Endometrial microvascular endothelial cells (primary cell): Measurements from ENCODE around the gene NPTXR. TPM values are rescaled to one million over a fixed set of nuclear protein-coding genes. Genes with fewer than 3 reads are reported as not detected.

ENCODE experiments used
- in situ Hi-C: cut with HindIII; loops from 2 replicates; pipeline ENCODE4 v1.10.0; 2017; ENCODE audit warnings: low sequenced_read_pairs, low pct_unique_long_range_greater_than_20kb; ENCODE audit errors: inconsistent ontology term
- total RNA-seq: library from RNA; depleted of rRNA; stranded (reverse); fragments of >200 nt; gene quantifications from one replicate; pipeline ENCODE4 v1.2.3, GENCODE V29; 2015; ENCODE audit errors: inconsistent ontology term

The NPTXR gene
- total RNA-seq, 1 donor from 2014 or later, result under 0.01 TPM

GRCh38 chr22:38870312-38870741 lies 26.5 kb upstream of the NPTXR start:
- in situ Hi-C loops, result no loop called here

DNA sequence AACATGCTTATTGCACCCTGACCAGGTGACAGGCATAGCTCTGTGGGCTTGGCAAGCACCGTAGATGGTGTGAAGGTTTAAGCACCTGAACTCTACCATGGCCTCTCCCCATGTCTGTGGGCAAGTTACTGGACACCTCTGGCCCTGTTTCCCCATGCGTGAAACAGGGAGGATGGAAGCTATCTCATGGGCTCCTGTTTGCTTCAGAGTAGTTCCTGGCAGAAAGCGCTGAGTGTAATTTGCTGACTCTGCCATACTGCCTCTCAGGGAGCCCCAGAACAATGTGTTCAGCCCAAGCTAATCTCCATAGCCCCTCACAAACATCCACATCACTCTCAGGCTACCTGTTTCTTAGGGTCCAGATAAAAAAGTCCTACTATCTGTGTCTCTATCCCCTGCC lies 25.8 kb upstream of the NPTXR start:
- in situ Hi-C loops, result no loop called here

GRCh38 chr22:38868886-38869381 lies 25.1 kb upstream of the NPTXR start:
- in situ Hi-C loops, result no loop called here

DNA sequence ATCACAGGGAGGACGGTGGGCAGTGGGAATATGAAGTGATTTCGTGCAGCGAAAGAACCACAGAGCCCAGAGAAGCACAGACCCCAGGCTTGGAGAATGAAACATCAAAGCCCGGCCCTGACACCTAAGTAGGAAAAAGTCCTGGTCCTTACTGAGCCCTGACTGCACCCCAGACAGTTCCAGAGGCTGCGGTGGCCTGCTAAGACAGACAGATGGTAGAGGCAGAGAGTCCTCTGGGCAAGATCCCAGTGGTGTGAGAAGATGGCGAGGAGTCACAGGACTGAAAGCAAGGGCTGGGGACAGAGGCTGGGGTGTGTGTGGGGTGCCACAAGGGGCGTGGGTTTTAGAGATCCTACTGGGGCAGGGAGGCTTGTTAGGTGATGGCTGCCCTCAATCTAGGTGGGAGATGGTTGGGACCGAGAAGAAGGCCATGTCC lies 24.5 kb upstream of the NPTXR start:
- in situ Hi-C loops, result no loop called here

DNA sequence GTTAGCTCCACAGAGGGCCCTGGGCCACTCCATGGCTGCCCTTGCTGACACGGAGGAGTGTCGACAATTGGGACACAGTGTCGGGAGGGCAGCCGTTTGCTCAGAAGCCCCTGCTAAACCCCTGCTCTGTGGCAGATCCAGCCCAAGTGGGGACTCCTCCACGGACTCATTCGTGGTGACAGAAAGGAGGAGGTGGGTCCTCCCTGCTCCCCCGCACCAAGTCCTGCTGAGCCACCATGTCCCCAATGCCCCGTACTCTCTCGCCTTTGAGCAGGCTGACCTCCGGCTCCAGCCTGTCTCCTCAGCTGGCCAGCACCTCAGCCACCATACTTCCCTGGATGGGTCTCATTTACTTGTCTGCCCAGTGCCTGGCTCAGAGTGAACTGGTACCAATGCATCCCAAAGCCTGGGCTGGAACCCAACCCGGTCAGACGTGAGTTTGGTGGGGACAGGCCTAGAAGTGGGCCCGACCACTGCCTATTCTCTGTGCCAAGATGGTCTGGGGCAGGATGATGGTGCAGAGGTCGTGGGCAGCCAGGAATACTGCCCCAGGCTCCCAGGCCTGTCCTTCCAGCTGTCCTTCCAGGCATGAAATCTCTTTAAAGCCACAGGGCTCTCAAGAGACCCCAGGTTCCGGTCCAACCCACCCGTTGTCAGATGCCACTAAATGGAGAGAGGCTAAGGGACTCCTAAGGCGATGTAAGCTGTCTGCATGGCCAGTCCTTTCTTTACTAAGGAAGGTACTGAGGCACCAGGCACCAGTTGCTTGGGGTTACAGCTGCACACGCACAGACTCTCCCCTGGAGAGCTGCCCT lies 23.9 kb upstream of the NPTXR start:
- in situ Hi-C loops, result no loop called here

- in situ Hi-C loops, result no loop called here
Observed at GRCh38 chr22:38867124-38867455, 23.3 kb upstream of the NPTXR start.

DNA sequence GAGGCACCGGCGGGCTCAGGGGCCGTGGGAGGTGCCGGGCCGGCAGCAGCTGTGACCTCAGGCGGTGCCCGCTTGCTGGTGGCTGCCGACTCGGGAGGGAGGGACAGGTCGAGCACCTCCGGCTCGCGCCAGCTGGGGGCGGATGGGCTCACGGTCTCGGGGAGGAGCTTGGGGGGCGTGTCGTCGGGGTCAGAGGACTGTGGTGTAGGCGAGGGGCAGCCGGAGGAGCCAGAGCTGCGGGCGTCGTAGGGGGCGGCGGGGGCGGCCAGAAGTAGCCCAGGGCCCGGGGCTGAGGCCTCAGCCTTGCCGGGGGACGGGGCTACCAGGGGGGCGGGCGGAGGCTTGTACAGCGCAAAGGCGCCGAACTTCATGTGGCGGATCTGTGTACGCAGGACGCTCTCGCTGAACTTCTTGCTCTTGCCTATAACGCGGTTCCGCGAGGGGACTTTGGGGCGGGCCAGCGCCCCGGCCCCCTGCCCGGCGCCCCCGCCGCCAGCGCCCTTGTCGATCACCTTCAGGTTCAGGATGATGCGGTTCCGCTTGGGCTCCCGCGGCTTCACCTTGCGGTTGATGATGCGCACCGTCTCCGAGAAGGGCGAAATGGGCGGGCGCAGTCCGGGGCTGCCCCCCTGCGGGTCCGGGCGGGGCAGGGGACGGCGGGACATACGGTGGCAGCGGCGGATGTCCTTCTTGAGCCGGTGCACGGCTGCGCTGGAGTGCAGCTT lies 22.7 kb upstream of the NPTXR start:
- in situ Hi-C loops, result no loop called here

GRCh38 chr22:38866024-38866398 lies 22.2 kb upstream of the NPTXR start:
- in situ Hi-C loops, result no loop called here

- in situ Hi-C loops, result no loop called here
Observed at GRCh38 chr22:38865201-38866023, 21.6 kb upstream of the NPTXR start.

- in situ Hi-C loops, result no loop called here
Observed at GRCh38 chr22:38864361-38865191, 20.7 kb upstream of the NPTXR start.

GRCh38 chr22:38863531-38864131 lies 19.8 kb upstream of the NPTXR start:
- in situ Hi-C loops, result no loop called here

GRCh38 chr22:38862375-38863329 lies 18.8 kb upstream of the NPTXR start:
- in situ Hi-C loops, result no loop called here

- in situ Hi-C loops, result no loop called here
Observed at GRCh38 chr22:38861927-38862326, 18.1 kb upstream of the NPTXR start.

DNA sequence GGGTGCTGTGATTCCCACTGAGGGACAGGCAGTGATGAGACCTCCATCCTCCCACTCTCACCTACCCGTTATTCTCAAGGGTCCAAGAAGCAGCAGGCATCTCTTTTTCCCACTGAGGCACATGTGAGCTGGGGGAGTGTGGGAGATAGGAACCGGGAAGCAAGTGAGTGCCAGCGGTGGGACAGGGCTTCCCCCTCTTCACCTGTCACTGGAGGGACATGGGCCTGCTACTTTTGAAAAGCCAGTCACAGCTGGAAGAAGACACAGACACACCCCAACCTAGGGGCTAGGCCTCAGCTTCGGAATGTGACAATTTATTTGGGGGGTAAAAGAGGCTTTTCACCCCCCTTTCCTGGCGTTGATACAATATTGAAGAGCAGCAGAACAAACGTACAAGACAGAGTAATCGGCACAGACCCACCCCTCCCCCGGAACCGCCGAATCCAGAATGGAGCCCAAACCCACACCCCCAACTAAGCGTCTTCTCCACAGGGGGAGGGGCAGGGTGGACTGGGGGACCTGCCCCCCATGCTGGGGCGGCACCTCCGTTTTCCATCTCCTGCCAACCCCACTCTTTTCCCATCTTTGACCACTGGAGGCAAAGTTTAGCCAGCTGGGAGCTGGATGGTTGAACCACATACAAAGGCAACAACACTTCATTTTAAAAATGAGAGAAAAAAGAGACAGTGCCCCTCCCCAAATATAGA lies 17.5 kb upstream of the NPTXR start:
- in situ Hi-C loops, result no loop called here

DNA sequence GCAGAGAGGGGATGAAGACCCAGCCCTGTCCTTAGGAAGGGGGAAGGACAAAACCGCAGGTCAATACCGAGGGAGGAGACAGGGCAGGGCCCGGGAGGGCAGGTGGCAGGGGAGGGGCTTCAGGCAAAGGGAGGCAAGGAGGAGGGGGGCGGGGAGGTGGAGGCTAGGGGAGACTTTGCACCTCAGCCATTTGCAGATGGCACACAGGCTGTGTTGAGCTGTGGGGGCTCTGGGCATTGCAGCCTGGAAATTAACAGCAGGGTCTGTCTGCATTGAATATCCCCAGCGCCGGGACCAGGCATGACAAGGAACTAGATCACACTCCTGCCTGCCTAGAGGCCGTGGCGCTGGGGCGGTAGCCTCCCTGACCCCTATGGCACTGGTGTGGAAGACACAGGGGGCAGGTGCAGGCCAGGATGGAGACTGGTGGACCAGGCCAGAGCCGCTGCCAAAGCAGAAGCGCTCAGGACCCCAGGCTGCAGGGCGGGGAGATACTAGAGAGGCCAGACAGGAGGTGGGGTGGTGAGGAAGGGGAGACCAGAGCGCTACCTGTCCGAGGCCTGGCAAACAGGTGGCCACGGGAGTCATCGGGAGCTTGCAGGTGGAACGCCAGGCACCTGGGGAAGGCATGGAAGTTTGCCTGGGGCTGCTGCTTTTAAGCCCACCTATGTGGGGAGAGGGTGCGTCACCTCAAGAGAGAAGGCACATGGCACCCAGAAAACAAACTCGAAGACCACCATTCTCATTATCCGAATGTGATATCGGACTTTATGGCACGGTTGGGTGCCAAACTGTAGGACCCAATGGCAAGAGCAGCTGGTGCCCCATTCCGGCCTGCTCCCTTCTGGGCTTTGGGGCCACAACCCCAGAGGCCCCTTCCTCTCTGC lies 16.7 kb upstream of the NPTXR start:
- in situ Hi-C loops, result no loop called here
